HG02852 (cell line): ENCODE data around the gene CST1.
"Not testable (repeated sequence)": the region's sequence is repeated elsewhere in the genome, so short reads cannot be mapped to it uniquely, and the experiment has no call there.

Source experiments
- ATAC-seq: cut with Tn5 transposase; IDR thresholded peaks from one replicate; pipeline ENCODE4 v1.9.1; 2021; ENCODE audit warnings: mild to moderate bottlenecking, moderate library complexity; ENCODE audit not compliant: unreplicated experiment

CST1 gene

DNA sequence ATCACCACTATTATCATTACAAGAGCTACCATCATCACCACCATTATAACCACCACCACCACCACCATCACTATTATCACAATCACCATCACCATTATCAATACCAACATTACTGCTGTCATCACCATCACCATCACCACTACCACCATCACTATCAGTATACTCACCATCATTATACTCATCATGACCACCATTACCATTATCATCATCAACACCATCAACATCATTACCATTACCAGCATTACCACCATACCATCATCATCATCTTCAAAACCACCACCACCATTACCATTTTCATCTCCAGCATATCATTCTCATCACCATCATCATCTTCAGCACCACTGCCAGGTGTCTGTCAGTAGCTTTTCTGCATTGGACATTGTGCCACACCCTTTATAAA, 39.0 kb downstream of the CST1 start:
- not testable (repeated sequence) for ATAC-seq

DNA sequence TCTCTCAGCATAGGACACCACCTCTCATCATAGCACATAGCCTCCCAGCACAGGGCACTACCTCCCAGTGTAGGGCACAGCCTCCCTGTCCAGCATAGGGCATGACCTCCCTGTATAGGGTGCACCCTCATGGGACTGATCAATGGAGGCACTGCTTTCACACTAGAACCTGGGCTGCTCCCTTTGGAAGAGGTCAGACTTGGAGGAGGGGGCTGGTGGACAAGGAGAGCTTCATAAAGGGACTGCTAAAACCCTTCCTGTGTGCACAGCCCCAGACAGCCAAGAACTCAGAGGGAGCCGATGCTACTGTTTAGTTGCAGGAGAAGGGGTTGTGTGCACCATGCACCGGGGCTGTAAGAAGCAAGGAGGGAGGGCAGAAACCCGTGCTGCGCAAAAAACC, 40.0 kb downstream of the CST1 start:
- ATAC-seq, result no peak

DNA sequence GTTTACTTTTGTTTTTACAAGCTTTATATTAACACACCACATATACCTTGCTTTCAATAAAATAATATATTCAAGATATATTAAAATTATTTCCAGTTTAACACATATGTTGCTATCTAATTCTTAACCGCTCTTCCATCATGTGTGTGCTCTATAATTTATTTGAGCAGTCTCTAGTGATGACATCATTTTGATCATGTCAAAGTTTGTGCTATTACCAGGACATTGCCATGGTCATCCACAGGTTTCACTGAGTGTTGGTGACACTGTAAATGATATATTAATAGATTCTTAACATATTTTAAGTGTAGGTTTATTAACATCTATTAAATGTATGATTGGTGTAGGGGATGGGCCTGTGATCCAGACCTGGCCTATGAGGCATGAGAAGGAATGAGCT, 44.8 kb downstream of the CST1 start:
- no peak for ATAC-seq

- ATAC-seq, result no peak
Measured at GRCh38 chr20:23702021-23702420, 48.7 kb downstream of the CST1 start.

- ATAC-seq, result no peak
Measured at GRCh38 chr20:23700931-23701330, 49.8 kb downstream of the CST1 start.

DNA sequence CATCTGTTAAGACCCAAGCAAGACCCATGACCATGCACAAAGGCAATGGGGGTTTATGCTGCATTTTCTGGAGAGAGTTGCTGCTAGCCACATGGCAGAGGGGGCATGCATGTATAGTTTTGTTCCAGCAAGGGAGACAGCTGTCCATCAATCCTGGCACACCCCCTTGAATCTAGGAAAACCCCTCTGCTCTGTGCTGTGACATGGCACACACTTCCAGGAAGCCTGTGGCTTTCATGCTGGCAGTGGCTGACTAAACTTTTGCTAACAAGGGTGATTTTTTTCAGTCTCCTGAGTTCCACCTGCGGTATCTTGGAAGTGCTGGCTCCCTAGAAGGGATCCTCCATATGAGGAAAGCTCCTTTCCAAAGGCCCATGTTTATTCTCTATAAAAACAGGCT, 52.8 kb downstream of the CST1 start:
- no peak for ATAC-seq
